IPS DF 6.9 (cell line): ENCODE results near the gene PNMA6E.
"Not testable (repeated sequence)": the region's sequence is repeated elsewhere in the genome, so short reads cannot be mapped to it uniquely, and the experiment has no call there.

ENCODE experiments used
- DNase-seq: peaks from one replicate; pipeline ENCODE4 v3.0.0-alpha.2; 2013; ENCODE audit warnings: low read depth, low spot score
- H3K27ac ChIP-seq: one replicate; pipeline ENCODE4 v1.5.1; 2013; ENCODE audit warnings: low read length, control low read depth
- H3K27me3 ChIP-seq: 2 replicates; pipeline ENCODE4 v1.6.1; 2013; ENCODE audit warnings: mild to moderate bottlenecking, low read length; ENCODE audit not compliant: control insufficient read depth, insufficient read depth
- H3K36me3 ChIP-seq: 2 replicates; pipeline ENCODE4 v1.6.1; 2013; ENCODE audit warnings: low read length; ENCODE audit not compliant: control insufficient read depth, insufficient read depth
- H3K4me1 ChIP-seq: 2 replicates; pipeline ENCODE4 v1.6.1; 2013; ENCODE audit warnings: low read length; ENCODE audit not compliant: control insufficient read depth, insufficient read depth
- H3K4me3 ChIP-seq: 2 replicates; pipeline ENCODE4 v1.5.1; 2013; ENCODE audit warnings: mild to moderate bottlenecking, low read length
- H3K9me3 ChIP-seq: 2 replicates; pipeline ENCODE4 v1.6.1; 2013; ENCODE audit warnings: low read length, inconsistent platforms; ENCODE audit not compliant: control insufficient read depth, insufficient read depth
- WGBS: extraction: QIAGEN DNeasy Blood & Tissue Kit; methylation state at CpG from one replicate; pipeline ENCODE4 v1.1.7; 2013; ENCODE audit warnings: mixed read lengths, missing lambda C conversion rate; ENCODE audit not compliant: insufficient read length, insufficient coverage; 5-methylcytosine and 5-hydroxymethylcytosine counted together

Gene PNMA6E

DNA sequence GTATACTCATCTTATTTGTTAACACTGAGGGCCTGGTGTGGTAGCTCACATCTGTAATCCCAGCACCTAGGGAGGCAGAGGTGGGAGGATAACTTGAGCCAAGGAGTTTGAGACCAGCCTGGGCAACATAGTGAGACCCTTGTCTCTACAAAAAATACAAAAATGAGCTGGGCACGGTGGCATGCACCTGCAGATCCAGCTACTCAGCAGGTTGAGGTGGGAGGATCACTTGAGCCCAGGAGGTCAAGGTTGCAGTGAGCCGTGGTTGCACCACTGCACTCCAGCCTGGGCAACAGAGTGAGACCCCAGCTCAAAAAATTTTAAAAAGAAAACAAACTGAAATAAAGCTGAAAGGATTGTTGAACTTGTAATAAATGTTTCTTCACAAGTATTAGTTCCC lies 16.2 kb downstream of the PNMA6E start:
- not testable (repeated sequence) for H3K9me3 ChIP-seq, H3K36me3 ChIP-seq, DNase-seq, H3K4me3 ChIP-seq, H3K4me1 ChIP-seq, H3K27ac ChIP-seq, H3K27me3 ChIP-seq
- WGBS = no CpG with 5 or more reads among the region's 2 CpGs

DNA sequence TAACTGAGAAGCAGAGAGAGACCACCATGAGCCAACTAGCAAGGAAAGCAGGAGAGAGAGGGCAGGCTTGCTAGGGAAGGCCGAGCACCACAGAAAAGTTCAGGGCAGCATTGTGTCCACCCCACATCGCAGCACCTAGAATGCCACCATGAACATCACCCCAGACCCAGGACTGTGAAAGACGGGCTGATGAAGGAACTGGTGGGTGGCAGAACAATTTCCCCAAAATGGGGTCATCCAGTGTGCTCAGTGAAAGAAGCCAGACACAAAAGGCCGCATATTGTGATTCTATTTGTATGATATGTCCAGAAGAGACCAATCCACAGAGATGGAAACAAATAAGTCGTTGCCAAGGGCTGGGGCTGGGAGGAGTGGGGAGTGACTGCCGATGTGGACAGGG lies 16.8 kb downstream of the PNMA6E start:
- H3K36me3 ChIP-seq = no peaks in the 10 kb centered on the region
- H3K9me3 ChIP-seq = no peaks in the 10 kb centered on the region
- no peaks in the 10 kb centered on the region for H3K27me3 ChIP-seq
- WGBS = no CpG with 5 or more reads among the region's 6 CpGs
- no peak for DNase-seq
- no peaks in the 10 kb centered on the region for H3K4me1 ChIP-seq
- no peak overlapping the region for H3K4me3 ChIP-seq
- H3K27ac ChIP-seq = no peak overlapping the region

DNA sequence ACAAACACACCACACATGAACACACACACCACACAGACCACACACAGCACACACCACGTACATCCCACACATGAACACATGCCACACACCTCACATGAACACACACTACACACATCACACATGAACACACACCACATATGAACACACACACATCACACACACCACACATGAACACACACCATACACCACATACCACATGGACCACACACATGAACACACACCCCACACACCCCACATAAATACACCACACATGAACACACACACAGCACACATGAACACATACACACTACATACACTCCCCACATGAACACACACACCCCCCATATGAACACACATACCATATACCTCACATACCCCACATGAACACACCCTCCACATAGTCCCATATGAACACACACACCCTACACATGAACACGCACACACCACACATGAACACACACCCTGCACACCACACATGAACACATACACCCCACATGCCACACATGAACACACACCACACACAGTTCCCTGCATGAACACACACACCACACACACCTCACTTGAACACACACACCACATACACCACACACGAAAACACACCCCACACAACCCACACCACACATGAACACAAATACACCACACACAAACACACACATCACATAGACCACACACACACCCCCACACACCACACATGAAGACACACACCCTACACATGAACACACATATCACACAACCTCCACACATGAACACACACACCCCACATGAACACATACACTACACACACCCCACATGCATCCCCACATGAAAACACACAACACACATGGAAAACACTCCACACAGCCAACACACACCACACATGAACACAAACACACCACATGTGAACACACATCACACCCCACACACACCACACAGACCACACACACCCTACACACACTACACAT lies 18.3 kb downstream of the PNMA6E start:
- Histone ChIP-seq H3K4me1 (no peaks in the 10 kb centered on the region), H3K9me3 (no peaks in the 10 kb centered on the region), H3K4me3 (no peak overlapping the region), H3K36me3 (no peaks in the 10 kb centered on the region), H3K27ac (no peak overlapping the region), H3K27me3 (no peaks in the 10 kb centered on the region)
- DNase-seq = no peak
- WGBS = 100% methylated on average over 1 of the region's 3 CpGs

DNA sequence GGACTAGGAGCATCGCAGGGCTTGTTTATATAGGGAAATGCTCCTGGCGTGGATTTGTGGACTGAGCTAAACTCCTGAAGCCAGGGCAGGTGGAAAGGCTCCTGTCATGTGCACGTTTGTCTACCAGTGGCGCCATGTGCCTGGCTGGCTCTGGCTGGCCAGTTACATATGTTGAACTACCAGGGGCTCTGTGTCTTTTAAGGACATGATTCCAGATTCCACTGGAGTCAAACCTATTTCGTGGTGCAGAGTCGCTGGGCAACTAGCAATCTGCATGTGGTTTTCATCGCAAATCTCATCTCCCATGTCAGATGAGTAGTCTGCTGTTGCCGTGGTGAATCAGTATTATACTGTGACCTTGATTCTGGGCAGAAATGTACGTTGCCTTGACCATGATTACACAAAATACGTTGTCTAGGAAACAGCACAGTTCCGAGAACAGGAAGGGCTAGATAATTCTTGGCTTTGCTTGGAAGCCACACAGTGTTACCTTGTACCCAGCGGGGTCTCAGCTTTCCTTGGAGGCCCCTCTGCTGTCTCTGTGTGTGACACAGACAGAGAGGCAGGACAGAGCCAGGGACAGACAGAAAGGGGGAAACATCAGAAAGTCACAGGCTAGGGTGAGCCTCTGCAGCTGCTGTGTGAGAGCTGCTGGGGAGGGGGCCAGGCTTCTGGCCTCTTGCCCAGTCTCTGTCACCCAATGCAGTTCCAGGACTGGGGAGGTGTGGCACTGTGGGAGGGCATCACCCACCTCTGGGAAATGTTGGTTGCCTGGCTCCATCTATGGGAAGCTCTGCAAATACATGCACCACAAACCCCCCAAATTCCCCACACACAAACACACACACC lies 19.2 kb downstream of the PNMA6E start:
- H3K9me3 ChIP-seq = no peaks in the 10 kb centered on the region
- WGBS = no CpG with 5 or more reads among the region's 12 CpGs
- H3K36me3 ChIP-seq = no peaks in the 10 kb centered on the region
- H3K27ac ChIP-seq = no peak overlapping the region
- no peak overlapping the region for H3K4me3 ChIP-seq
- H3K4me1 ChIP-seq = no peaks in the 10 kb centered on the region
- no peaks in the 10 kb centered on the region for H3K27me3 ChIP-seq
- DNase-seq = no peak

DNA sequence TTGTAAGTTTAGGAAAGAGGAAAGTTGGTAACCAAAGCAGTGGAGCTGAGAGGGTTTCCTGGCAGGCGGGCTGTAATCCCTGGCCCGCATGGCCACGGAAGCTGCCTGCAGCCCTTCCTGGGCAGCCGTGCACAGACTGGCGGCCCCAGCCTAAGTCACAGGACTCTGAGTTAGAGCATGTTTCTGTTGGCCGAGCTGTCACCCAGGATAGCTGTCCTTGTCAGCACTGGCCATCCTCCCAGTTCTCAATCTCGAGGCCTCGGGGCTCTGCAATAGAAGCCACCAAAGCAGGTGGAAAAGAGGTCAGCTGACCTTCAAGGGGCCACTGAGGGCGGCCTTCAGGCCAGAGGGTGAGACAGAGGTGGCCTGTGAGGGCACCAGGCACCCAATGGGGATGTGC lies 20.5 kb downstream of the PNMA6E start:
- DNase-seq = no peak

DNA sequence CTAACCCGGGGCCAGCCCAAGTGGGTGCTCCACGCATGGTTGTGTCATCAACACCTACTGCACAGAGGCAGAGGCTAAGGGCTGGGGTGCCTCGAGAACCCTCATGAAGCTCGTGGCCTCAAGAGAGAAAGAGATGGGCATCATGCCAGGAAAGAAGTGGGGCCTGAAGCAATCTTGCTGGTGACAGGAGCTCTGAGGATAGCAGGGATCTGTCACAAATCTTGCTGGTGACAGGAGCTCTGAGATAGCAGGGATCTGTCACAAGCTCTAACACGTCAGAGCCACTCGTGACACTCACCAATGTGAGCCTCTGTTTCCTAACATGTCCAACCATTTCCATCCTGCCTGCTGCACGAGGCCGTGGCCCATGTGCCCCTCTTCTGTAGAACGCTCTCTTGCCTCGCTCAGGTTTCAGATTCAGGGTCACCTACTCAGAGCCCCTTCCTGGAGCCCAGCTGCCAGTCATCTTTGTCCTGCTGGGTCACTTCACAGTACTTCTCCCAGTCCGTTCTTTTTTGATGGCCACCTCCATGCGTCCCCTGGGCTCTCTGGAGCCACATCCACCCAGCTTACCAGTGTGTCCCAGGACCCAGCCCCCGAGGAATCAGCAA lies 21.1 kb downstream of the PNMA6E start:
- no CpG with 5 or more reads among the region's 13 CpGs for WGBS
- Histone ChIP-seq H3K4me1 (no peaks in the 10 kb centered on the region), H3K9me3 (no peaks in the 10 kb centered on the region), H3K27me3 (no peaks in the 10 kb centered on the region), H3K4me3 (no peak overlapping the region), H3K27ac (no peak overlapping the region), H3K36me3 (no peaks in the 10 kb centered on the region)
- no peak for DNase-seq

More for the DNA sequence above, 20.5 kb downstream of the PNMA6E start:
- Histone ChIP-seq H3K36me3 (no peaks in the 10 kb centered on the region), H3K27me3 (no peaks in the 10 kb centered on the region), H3K4me1 (no peaks in the 10 kb centered on the region), H3K9me3 (no peaks in the 10 kb centered on the region), H3K27ac (no peak overlapping the region), H3K4me3 (no peak overlapping the region)
- WGBS = no CpG with 5 or more reads among the region's 9 CpGs

DNA sequence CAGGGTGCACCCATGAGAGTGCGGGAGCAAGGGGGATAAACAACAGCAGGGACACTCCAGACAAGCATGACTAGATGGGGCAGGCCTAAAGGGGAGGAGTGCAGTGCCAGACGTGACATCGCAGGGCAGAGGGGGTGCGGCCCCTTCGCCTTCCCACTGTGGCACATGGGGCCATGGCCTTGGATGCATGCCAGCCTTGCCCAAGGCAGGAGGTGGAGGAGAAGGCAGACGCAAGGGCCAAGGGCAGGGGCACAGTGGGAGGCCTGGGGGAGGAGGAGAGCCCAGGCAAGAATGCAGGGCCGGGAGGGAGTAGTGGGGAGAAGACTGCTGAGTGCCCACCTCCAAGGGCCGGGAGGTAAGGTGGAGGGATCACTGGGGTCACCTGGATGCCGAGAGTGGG lies 21.6 kb downstream of the PNMA6E start:
- no peaks in the 10 kb centered on the region for H3K27me3 ChIP-seq

DNA sequence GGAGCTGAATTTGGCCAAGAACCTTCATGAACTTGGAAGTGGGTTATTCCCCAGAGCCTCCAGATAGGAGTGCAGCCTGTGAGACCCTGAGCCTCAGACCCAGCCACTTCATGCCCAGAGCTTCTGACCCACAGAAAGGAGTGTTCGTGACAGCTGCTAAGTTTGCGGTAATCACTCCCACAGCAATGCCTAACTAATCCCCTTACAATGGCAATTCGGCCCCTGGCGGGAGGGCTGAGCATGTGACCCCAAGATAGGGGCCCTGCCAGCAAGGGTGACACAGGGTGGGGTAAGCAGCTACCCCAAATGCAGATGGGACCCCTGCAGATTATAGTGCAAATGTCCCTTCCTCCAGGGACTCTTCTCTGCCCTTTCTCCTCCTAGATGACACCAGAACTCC lies 22.5 kb downstream of the PNMA6E start:
- no CpG with 5 or more reads among the region's 4 CpGs for WGBS
- Histone ChIP-seq H3K4me3 (no peak overlapping the region), H3K27me3 (no peaks in the 10 kb centered on the region), H3K36me3 (no peaks in the 10 kb centered on the region), H3K9me3 (no peaks in the 10 kb centered on the region), H3K4me1 (no peaks in the 10 kb centered on the region), H3K27ac (no peak overlapping the region)
- DNase-seq = no peak

More for the DNA sequence above, 21.6 kb downstream of the PNMA6E start:
- DNase-seq = no peak
- Histone ChIP-seq H3K27ac (no peak overlapping the region), H3K9me3 (no peaks in the 10 kb centered on the region), H3K36me3 (no peaks in the 10 kb centered on the region), H3K4me3 (no peak overlapping the region), H3K4me1 (no peaks in the 10 kb centered on the region)
- no CpG with 5 or more reads among the region's 9 CpGs for WGBS

DNA sequence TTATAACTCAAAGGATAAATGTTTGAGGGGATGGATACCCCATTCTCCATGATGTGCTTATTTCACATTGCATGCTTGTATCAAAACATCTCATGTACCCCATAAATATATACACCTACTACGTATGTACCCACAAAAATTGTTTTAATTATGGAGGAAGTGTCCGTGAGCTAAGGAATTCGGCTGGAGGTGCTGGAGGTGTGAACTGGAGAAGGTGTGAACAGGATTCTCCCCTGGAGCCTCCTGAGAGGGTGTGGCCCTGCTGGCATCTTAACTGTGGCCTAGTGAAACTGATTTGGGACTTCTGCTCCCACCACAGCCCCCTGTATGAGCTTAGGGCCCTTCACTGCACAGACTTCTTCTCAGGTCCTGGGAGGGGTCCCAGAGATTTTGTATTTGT lies 23.4 kb downstream of the PNMA6E start:
- no CpG with 5 or more reads among the region's 3 CpGs for WGBS
- Histone ChIP-seq H3K27ac (no peak overlapping the region), H3K4me3 (no peak overlapping the region), H3K36me3 (no peaks in the 10 kb centered on the region), H3K9me3 (no peaks in the 10 kb centered on the region), H3K4me1 (no peaks in the 10 kb centered on the region), H3K27me3 (no peaks in the 10 kb centered on the region)
- DNase-seq = no peak

DNA sequence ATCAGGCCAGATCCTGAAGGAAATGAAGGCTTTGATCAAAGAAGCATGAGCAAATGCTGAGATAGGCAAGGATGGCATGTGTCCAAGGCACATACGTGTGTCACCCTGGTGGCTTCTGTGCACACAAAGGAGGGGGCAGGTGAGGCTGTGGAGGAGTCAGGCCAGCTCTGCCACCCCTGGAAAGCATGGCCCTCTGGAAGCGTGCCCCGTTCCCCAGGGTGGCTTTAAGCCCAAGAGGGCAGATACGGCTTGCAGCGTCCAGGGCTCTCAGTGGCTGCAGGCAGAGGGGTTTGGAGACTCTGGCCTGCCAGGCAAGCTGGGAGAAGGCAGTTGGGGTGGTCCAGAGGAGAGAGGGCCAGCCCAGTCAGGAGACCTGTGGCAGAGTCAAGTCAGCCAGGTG lies 25.6 kb downstream of the PNMA6E start:
- no peak overlapping the region for H3K4me3 ChIP-seq
- DNase-seq = no peak

More for the DNA sequence above, 25.6 kb downstream of the PNMA6E start:
- WGBS = no CpG with 5 or more reads among the region's 5 CpGs
- Histone ChIP-seq H3K36me3 (no peaks in the 10 kb centered on the region), H3K27ac (no peak overlapping the region), H3K4me1 (no peaks in the 10 kb centered on the region), H3K9me3 (no peaks in the 10 kb centered on the region), H3K27me3 (no peaks in the 10 kb centered on the region)
